ENCODE measurements around the gene WASF1. TPM values are rescaled to one million over a fixed set of nuclear protein-coding genes. Genes with fewer than 3 reads are reported as not detected.
A peak's percentile ranks its signal among the peaks of the same experiment; 100 is the strongest.

WASF1 gene
- total and polyA plus RNA-seq, 8 donors: 5.5 to 27.3 (median 21.8) TPM

- Histone ChIP-seq H3K9me3 (no peaks in the 10 kb centered on the region), H3K36me3 (no peaks in the 10 kb centered on the region), H3K4me1 (peaks cover 22 to 41% of the 10 kb centered on the region in 2 donors), H3K27ac (peak within 1 kb of the TSS; percentile 80 to 87), H3K4me3 (peak within 1 kb of the TSS; percentile 75 to 89), H3K27me3 (peaks cover 12 to 39% of the 10 kb centered on the region in 2 donors)
- no peak for TF ChIP-seq CTCF (IDR thresholded peaks at IDR 0.05)
- peak in 2 of 4 donors; percentile 71 to 84 for DNase-seq
- ATAC-seq: peak; percentile 64
- intact Hi-C loops (cut with DNase I): no loop called here
These were observed 948 bp upstream of the WASF1 start, which contains the start of gene CDC40 for GRCh38 chr6:110180228-110181008. CDC40 (plus strand) TSS chr6:110180427; CDS start chr6:110180445, 18 bp downstream.

GRCh38 chr6:110178626-110179405 is 654 bp downstream of the WASF1 start:
- H3K4me3 ChIP-seq: peak overlapping the region; percentile 75 to 89
- intact Hi-C loops (cut with DNase I): no loop called here
- DNase-seq (peak; percentile 37 to 88 (median 55)), ATAC-seq (peak; percentile 42)
- peaks cover 22 to 40% of the 10 kb centered on the region in 2 donors for H3K4me1 ChIP-seq
- H3K9me3 ChIP-seq: no peaks in the 10 kb centered on the region
- TF ChIP-seq CTCF (IDR thresholded peaks at IDR 0.05): peak in 1 of 2 donors; percentile 39
- H3K36me3 ChIP-seq: no peaks in the 10 kb centered on the region
- peak overlapping the region; percentile 74 to 87 for H3K27ac ChIP-seq
- peaks cover 14 to 42% of the 10 kb centered on the region in 2 donors for H3K27me3 ChIP-seq

GRCh38 chr6:110173506-110174132 is 5.9 kb downstream of the WASF1 start:
- H3K4me1 ChIP-seq: peaks cover 0 to 6% of the 10 kb centered on the region in 2 donors

GRCh38 chr6:110170081-110170480 is 9.4 kb downstream of the WASF1 start:
- H3K4me3 ChIP-seq: no peak overlapping the region
- TF ChIP-seq CTCF (IDR thresholded peaks at IDR 0.05): no peak
- peaks cover 0 to under 1% of the 10 kb centered on the region in 2 donors for H3K27me3 ChIP-seq
- no peak overlapping the region for H3K27ac ChIP-seq
- DNase-seq: no peak
- no peaks in the 10 kb centered on the region for H3K9me3 ChIP-seq
- intact Hi-C loops (cut with DNase I): no loop called here
- ATAC-seq: no peak
- H3K36me3 ChIP-seq: no peaks in the 10 kb centered on the region
- H3K4me1 ChIP-seq: no peaks in the 10 kb centered on the region

More at GRCh38 chr6:110173506-110174132, 5.9 kb downstream of the WASF1 start:
- no peak for ATAC-seq
- no peaks in the 10 kb centered on the region for H3K36me3 ChIP-seq
- H3K27me3 ChIP-seq: peaks cover 14 to 34% of the 10 kb centered on the region in 2 donors
- no peak for TF ChIP-seq CTCF (IDR thresholded peaks at IDR 0.05)
- H3K27ac ChIP-seq: no peak overlapping the region
- H3K4me3 ChIP-seq: no peak overlapping the region
- intact Hi-C loops (cut with DNase I): no loop called here
- DNase-seq: no peak
- H3K9me3 ChIP-seq: no peaks in the 10 kb centered on the region

All from left lung (tissue), 10 donors.